Neural cell (in vitro differentiated cells): ENCODE measurements around the gene REM2. TPM values are rescaled to one million over a fixed set of nuclear protein-coding genes. Genes with fewer than 3 reads are reported as not detected.

Source experiments
- H2AFZ ChIP-seq: fragments of 200-600, 300-800 bp; sonication (generic), shearing (Covaris generic); 2 replicates; pipeline ENCODE4 v1.6.0; 2014; ENCODE audit warnings: low read depth, mild to moderate bottlenecking, antibody characterized with exemption, low read length, moderate library complexity
- H3F3A ChIP-seq: fragments of 200-600 bp; shearing (Covaris generic); 2 replicates; pipeline ENCODE4 v1.6.1; 2016; ENCODE audit warnings: mild to moderate bottlenecking, moderate library complexity, mixed read lengths, antibody characterized with exemption, low read length; ENCODE audit not compliant: insufficient read depth, poor library complexity, severe bottlenecking
- H3K27ac ChIP-seq: fragments of 200-600, 300-800 bp; sonication (generic), shearing (Covaris generic); 2 replicates; pipeline ENCODE4 v1.5.1; 2014; ENCODE audit warnings: mild to moderate bottlenecking, low read length, moderate library complexity
- H3K27me3 ChIP-seq: fragments of 300-800, 200-600 bp; sonication (generic), shearing (Covaris generic); 2 replicates; pipeline ENCODE4 v1.6.0; 2014; ENCODE audit warnings: mild to moderate bottlenecking, low read depth, low read length, moderate library complexity; ENCODE audit not compliant: insufficient read depth
- H3K36me3 ChIP-seq: fragments of 300-800, 200-600 bp; sonication (generic), shearing (Covaris generic); 2 replicates; pipeline ENCODE4 v1.5.1; 2014; ENCODE audit warnings: mild to moderate bottlenecking, antibody characterized with exemption, low read length, moderate library complexity; ENCODE audit not compliant: insufficient read depth
- H3K4me2 ChIP-seq: fragments of 300-800, 200-600 bp; sonication (generic), shearing (Covaris generic); 2 replicates; pipeline ENCODE4 v1.6.0; 2014; ENCODE audit warnings: mild to moderate bottlenecking, low read length
- H3K4me3 ChIP-seq: fragments of 300-800, 200-600 bp; sonication (generic), shearing (Covaris generic); 2 replicates; pipeline ENCODE4 v1.5.1; 2014; ENCODE audit warnings: mild to moderate bottlenecking, low read length, moderate library complexity
- H3K79me2 ChIP-seq: fragments of 200-600 bp; shearing (Covaris generic); replicated peaks from 2 replicates; pipeline ENCODE4 v1.6.0; 2014; ENCODE audit warnings: mild to moderate bottlenecking, low read length, moderate library complexity; ENCODE audit not compliant: insufficient read depth
- H3K9ac ChIP-seq: fragments of 300-800, 200-600 bp; sonication (generic), shearing (Covaris generic); 2 replicates; pipeline ENCODE4 v1.6.1; 2016; ENCODE audit warnings: mild to moderate bottlenecking, low read length, mixed read lengths
- H3K9me2 ChIP-seq: fragments of 200-600 bp; shearing (Covaris generic); 2 replicates; pipeline ENCODE4 v1.6.1; 2016; ENCODE audit warnings: mild to moderate bottlenecking, low read length, mixed read lengths; ENCODE audit not compliant: insufficient read depth
- H3K9me3 ChIP-seq: fragments of 200-600, 300-800 bp; sonication (generic), shearing (Covaris generic); 2 replicates; pipeline ENCODE4 v1.6.1; 2016; ENCODE audit warnings: mild to moderate bottlenecking, mixed run types, low read length, moderate library complexity, mixed read lengths
- H4K20me1 ChIP-seq: fragments of 200-600 bp; shearing (Covaris generic); 2 replicates; pipeline ENCODE4 v1.6.1; 2016; ENCODE audit warnings: mild to moderate bottlenecking, mixed run types; ENCODE audit not compliant: insufficient read depth
- EP300 ChIP-seq: fragments of 450-650 bp; conservative IDR thresholded peaks from 2 replicates; pipeline ENCODE4 v1.6.1; 2014; ENCODE audit warnings: antibody characterized with exemption, mild to moderate bottlenecking, moderate library complexity; ENCODE audit not compliant: poor library complexity, severe bottlenecking
- EZH2 ChIP-seq: fragments of 200-600, 300-800 bp; shearing (Covaris generic), sonication (generic); IDR thresholded peaks from 2 replicates; pipeline ENCODE4 v1.6.1; 2014; ENCODE audit warnings: antibody characterized with exemption, low read length, borderline replicate concordance, mild to moderate bottlenecking; ENCODE audit not compliant: insufficient read depth, poor library complexity, severe bottlenecking
- MXI1 ChIP-seq: fragments of 450-650 bp; conservative IDR thresholded peaks from 2 replicates; pipeline ENCODE4 v1.6.1; 2014; ENCODE audit warnings: antibody characterized with exemption, mild to moderate bottlenecking; ENCODE audit not compliant: poor library complexity, severe bottlenecking
- POLR2AphosphoS5 ChIP-seq: IDR thresholded peaks from 2 replicates; pipeline ENCODE4 v1.6.1; 2012
- RAD21 ChIP-seq: fragments of 450-650 bp; conservative IDR thresholded peaks from 2 replicates; pipeline ENCODE4 v1.6.1; 2014; ENCODE audit warnings: antibody characterized with exemption, mild to moderate bottlenecking, moderate library complexity
- SMC3 ChIP-seq: fragments of 450-650 bp; conservative IDR thresholded peaks from 2 replicates; pipeline ENCODE4 v1.6.1; 2014; ENCODE audit warnings: antibody characterized with exemption, mild to moderate bottlenecking, moderate library complexity; ENCODE audit not compliant: poor library complexity
- polyA plus RNA-seq: library from polyadenylated mRNA; depleted of rRNA; stranded (reverse); fragments of >200 nt; gene quantifications from 2 replicates; pipeline ENCODE4 v1.2.3, GENCODE V29; 2014
- TF ChIP-seq, protein P1 (sequence below): IDR thresholded peaks from 2 replicates; pipeline ENCODE4 v1.6.1; 2012; ENCODE audit warnings: borderline replicate concordance
- TF ChIP-seq, protein P2 (sequence below): fragments of 450-650 bp; IDR thresholded peaks from 2 replicates; pipeline ENCODE4 v1.5.1; 2014; ENCODE audit warnings: antibody characterized with exemption, mild to moderate bottlenecking, moderate library complexity; ENCODE audit not compliant: poor library complexity, severe bottlenecking

Gene REM2
- polyA plus RNA-seq, 1 donor from 2014 or later: 28.6 TPM

DNA sequence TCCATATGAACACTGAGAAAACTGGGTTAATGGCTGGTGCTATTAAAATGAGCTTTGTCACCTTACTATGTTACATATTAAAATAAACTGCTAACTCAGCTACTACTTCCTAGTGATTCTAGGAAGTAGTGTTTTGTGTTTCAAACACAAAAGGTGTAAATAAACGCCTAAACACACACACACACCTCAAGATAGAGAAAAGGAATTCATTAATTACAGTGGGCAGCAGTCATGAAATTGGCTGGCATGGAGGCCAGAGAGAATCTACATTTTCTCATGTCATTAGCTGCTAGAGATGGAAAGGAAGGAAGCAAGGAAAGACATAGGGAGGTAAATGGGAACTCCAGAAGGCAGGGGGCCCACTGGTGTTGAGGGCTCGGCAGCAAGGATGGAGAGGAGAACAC, 46.9 kb downstream of the REM2 start:
- Histone ChIP-seq H4K20me1 (no peaks in the 10 kb centered on the region), H3K4me3 (peak overlapping the region; percentile 89), H3K9ac (peak overlapping the region; percentile 79), H3K27me3 (no peaks in the 10 kb centered on the region), H3K36me3 (no peaks in the 10 kb centered on the region), H3K79me2 (peaks cover 14% of the 10 kb centered on the region), H3K27ac (peak overlapping the region; percentile 95), H2AFZ (peak overlapping the region; percentile 77), H3K9me2 (no peaks in the 10 kb centered on the region), H3F3A (peaks cover 6% of the 10 kb centered on the region), H3K4me2 (peak overlapping the region; percentile 96), H3K9me3 (no peaks in the 10 kb centered on the region)
- TF ChIP-seq, protein P1, sequence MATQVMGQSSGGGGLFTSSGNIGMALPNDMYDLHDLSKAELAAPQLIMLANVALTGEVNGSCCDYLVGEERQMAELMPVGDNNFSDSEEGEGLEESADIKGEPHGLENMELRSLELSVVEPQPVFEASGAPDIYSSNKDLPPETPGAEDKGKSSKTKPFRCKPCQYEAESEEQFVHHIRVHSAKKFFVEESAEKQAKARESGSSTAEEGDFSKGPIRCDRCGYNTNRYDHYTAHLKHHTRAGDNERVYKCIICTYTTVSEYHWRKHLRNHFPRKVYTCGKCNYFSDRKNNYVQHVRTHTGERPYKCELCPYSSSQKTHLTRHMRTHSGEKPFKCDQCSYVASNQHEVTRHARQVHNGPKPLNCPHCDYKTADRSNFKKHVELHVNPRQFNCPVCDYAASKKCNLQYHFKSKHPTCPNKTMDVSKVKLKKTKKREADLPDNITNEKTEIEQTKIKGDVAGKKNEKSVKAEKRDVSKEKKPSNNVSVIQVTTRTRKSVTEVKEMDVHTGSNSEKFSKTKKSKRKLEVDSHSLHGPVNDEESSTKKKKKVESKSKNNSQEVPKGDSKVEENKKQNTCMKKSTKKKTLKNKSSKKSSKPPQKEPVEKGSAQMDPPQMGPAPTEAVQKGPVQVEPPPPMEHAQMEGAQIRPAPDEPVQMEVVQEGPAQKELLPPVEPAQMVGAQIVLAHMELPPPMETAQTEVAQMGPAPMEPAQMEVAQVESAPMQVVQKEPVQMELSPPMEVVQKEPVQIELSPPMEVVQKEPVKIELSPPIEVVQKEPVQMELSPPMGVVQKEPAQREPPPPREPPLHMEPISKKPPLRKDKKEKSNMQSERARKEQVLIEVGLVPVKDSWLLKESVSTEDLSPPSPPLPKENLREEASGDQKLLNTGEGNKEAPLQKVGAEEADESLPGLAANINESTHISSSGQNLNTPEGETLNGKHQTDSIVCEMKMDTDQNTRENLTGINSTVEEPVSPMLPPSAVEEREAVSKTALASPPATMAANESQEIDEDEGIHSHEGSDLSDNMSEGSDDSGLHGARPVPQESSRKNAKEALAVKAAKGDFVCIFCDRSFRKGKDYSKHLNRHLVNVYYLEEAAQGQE: peak; percentile 65
- TF ChIP-seq EZH2: no peak

DNA sequence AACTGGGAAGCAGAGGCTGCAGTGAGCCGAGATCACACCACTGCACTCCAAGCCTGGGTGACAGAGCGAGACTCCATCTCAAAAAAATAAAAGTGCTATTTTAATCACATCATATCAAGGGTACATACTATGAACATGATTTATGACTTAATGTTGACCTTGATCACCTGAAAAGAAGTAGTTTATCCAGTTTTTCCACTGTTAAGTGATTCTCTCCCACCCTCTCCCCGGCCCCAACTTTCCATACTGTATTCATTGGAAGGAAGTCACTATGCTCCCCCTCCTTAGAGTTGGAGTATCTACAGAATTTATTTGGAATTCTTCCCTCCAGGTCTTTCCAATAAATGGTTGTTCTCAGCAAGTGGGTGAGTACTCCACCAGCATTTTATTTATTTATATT, 49.1 kb downstream of the REM2 start:
- Histone ChIP-seq H3K4me3 (no peak overlapping the region), H3K4me2 (no peak overlapping the region), H3K36me3 (no peaks in the 10 kb centered on the region), H3K9me3 (no peaks in the 10 kb centered on the region), H3K27ac (no peak overlapping the region), H3K27me3 (no peaks in the 10 kb centered on the region), H4K20me1 (no peaks in the 10 kb centered on the region), H3K79me2 (peaks cover 14% of the 10 kb centered on the region), H2AFZ (no peak overlapping the region), H3K9ac (no peak overlapping the region), H3F3A (peaks cover 6% of the 10 kb centered on the region), H3K9me2 (no peaks in the 10 kb centered on the region)
- TF ChIP-seq, protein P1: no peak
- no peak for TF ChIP-seq SMC3
- TF ChIP-seq POLR2AphosphoS5: no peak
- no peak for TF ChIP-seq MXI1
- TF ChIP-seq EZH2: no peak

DNA sequence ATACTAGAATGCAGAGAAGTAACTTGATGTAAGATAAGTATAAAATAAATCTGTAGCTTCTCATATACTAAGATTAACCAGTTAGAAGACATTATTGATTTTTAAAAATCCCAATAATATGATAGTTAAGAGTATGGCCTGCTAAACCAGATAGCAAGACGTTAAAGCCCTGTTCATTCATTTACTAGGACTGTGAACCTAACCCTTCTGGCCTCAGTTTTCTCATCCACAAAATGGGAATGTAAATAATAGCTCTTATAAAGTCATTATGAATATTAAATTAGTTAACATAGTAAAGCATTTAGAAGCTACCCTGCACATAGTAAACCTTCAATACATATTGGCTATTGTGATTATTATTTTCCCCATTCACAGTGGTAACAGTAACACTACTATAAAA, 52.1 kb downstream of the REM2 start:
- H3K4me3 ChIP-seq: no peak overlapping the region
- TF ChIP-seq, protein P1: no peak
- TF ChIP-seq EP300: no peak
- no peak for TF ChIP-seq POLR2AphosphoS5
- TF ChIP-seq EZH2: no peak
- no peak for TF ChIP-seq RAD21
- TF ChIP-seq SMC3: no peak
- TF ChIP-seq, protein P2, sequence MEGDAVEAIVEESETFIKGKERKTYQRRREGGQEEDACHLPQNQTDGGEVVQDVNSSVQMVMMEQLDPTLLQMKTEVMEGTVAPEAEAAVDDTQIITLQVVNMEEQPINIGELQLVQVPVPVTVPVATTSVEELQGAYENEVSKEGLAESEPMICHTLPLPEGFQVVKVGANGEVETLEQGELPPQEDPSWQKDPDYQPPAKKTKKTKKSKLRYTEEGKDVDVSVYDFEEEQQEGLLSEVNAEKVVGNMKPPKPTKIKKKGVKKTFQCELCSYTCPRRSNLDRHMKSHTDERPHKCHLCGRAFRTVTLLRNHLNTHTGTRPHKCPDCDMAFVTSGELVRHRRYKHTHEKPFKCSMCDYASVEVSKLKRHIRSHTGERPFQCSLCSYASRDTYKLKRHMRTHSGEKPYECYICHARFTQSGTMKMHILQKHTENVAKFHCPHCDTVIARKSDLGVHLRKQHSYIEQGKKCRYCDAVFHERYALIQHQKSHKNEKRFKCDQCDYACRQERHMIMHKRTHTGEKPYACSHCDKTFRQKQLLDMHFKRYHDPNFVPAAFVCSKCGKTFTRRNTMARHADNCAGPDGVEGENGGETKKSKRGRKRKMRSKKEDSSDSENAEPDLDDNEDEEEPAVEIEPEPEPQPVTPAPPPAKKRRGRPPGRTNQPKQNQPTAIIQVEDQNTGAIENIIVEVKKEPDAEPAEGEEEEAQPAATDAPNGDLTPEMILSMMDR: no peak
- H3K27me3 ChIP-seq: no peaks in the 10 kb centered on the region
- H4K20me1 ChIP-seq: no peaks in the 10 kb centered on the region
- peaks cover under 1% of the 10 kb centered on the region for H3F3A ChIP-seq
- no peaks in the 10 kb centered on the region for H3K9me3 ChIP-seq
- no peaks in the 10 kb centered on the region for H3K9me2 ChIP-seq
- no peaks in the 10 kb centered on the region for H3K36me3 ChIP-seq
- H2AFZ ChIP-seq: no peak overlapping the region
- no peak overlapping the region for H3K9ac ChIP-seq
- no peaks in the 10 kb centered on the region for H3K79me2 ChIP-seq
- no peak overlapping the region for H3K27ac ChIP-seq
- no peak overlapping the region for H3K4me2 ChIP-seq
